PC-9 (cell line): ENCODE measurements around the gene ELL2. TPM values are rescaled to one million over a fixed set of nuclear protein-coding genes. Genes with fewer than 3 reads are reported as not detected.

Experiments
- Bru-seq: library from RNA; stranded (reverse); fragments of 400-500 nt; gene quantifications from one replicate; lab custom pipeline; 2021; lab: Mats Ljungman, UMichigan
- BruChase-seq, 2 experiments: library from RNA; stranded (reverse); fragments of 400-500 nt; gene quantifications; one replicate each; lab custom pipeline; 2021; lab: Mats Ljungman, UMichigan
- BruUV-seq: library from RNA; stranded (reverse); fragments of 400-500 nt; replicated peaks from 2 replicates; lab custom pipeline; 2021; lab: Mats Ljungman, UMichigan
- CTCF ChIA-PET: fragments of 300-600 bp; sonication (Branson Sonifier 250); formaldehyde crosslinking; loops from one replicate; lab custom pipeline; 2022; ENCODE audit warnings: antibody characterized with exemption; lab: Charles Lee
- POLR2A ChIA-PET: fragments of 300-600 bp; sonication (Branson Sonifier 250); formaldehyde crosslinking; loops from one replicate; lab custom pipeline; 2022; ENCODE audit warnings: antibody characterized with exemption; ENCODE audit not compliant: unreplicated experiment; lab: Charles Lee
- DNase-seq, 2 experiments: peaks; one replicate each; pipeline versions ENCODE4 v3.0.0 to v3.0.0-alpha.2; 2015 to 2022; ENCODE audit warnings: mixed read lengths in 1 of 2
- H2AFZ ChIP-seq: fragments of 200-600 bp; sonication (generic); 2 replicates; pipeline ENCODE4 v1.8.1; 2017; ENCODE audit warnings: antibody characterized with exemption
- H3F3A ChIP-seq: fragments of 200-600 bp; sonication (generic); 2 replicates; pipeline ENCODE4 v1.8.1; 2017; ENCODE audit warnings: antibody characterized with exemption, mild to moderate bottlenecking, low read depth; ENCODE audit not compliant: insufficient read depth
- H3K27ac ChIP-seq: fragments of 200-600 bp; sonication (generic); 2 replicates; pipeline ENCODE4 v1.6.1; 2016; ENCODE audit warnings: mixed run types
- H3K27me3 ChIP-seq: fragments of 200-600 bp; sonication (generic); 2 replicates; pipeline ENCODE4 v1.6.1; 2016; ENCODE audit warnings: low read depth, mixed run types; ENCODE audit not compliant: insufficient read depth
- H3K36me3 ChIP-seq: fragments of 200-600 bp; sonication (generic); 2 replicates; pipeline ENCODE4 v1.6.1; 2016; ENCODE audit warnings: low read depth, mixed run types
- H3K4me1 ChIP-seq: fragments of 200-600 bp; sonication (generic); replicated peaks from 2 replicates; pipeline ENCODE4 v1.6.1; 2016; ENCODE audit warnings: mixed run types; ENCODE audit not compliant: insufficient read depth
- H3K4me2 ChIP-seq: fragments of 200-600 bp; sonication (generic); 2 replicates; pipeline ENCODE4 v1.6.1; 2017; ENCODE audit warnings: mixed run types
- H3K4me3 ChIP-seq: fragments of 200-600 bp; sonication (generic); 2 replicates; pipeline ENCODE4 v1.6.1; 2016; ENCODE audit warnings: mixed run types
- H3K79me2 ChIP-seq: fragments of 200-600 bp; sonication (generic); 2 replicates; pipeline ENCODE4 v1.6.1; 2017; ENCODE audit warnings: low read depth, mixed run types
- H3K9me2 ChIP-seq: fragments of 200-600 bp; sonication (generic); 2 replicates; pipeline ENCODE4 v1.8.1; 2017; ENCODE audit warnings: mild to moderate bottlenecking; ENCODE audit not compliant: insufficient read depth
- H3K9me3 ChIP-seq: fragments of 200-600 bp; sonication (generic); 2 replicates; pipeline ENCODE4 v1.8.1; 2016; ENCODE audit warnings: low read depth; ENCODE audit not compliant: insufficient read depth
- H4K20me1 ChIP-seq: fragments of 200-600 bp; sonication (generic); 2 replicates; pipeline ENCODE4 v1.8.1; 2017; ENCODE audit not compliant: insufficient read depth
- EZH2 ChIP-seq: fragments of 200-600 bp; sonication (generic); IDR thresholded peaks from 2 replicates; pipeline ENCODE4 v1.8.0; 2017; ENCODE audit warnings: antibody characterized with exemption, low read depth
- intact Hi-C: fragments of 100-400 bp; cut with micrococcal nuclease; formaldehyde crosslinking; loops from one replicate; pipeline ENCODE4 v1.10.0; 2022; ENCODE audit not compliant: unreplicated experiment
- long read RNA-seq: library from polyadenylated mRNA; stranded (forward); transcript quantifications from one replicate; pipeline ENCODE4 v2.0.0, GENCODE V29; 2022
- total RNA-seq: library from RNA; stranded (reverse); gene quantifications from 2 replicates; pipeline ENCODE4 v1.2.3, GENCODE V29; 2021
- TF ChIP-seq, protein P1 (sequence below): fragments of 200-600 bp; sonication (generic); conservative IDR thresholded peaks from 2 replicates; pipeline ENCODE4 v1.6.1; 2017; ENCODE audit warnings: mixed run types, antibody characterized with exemption, mild to moderate bottlenecking, moderate library complexity

Gene ELL2
- total RNA-seq (25.5 and 27.6 TPM in 2 replicates), Bru-seq, nascent RNA (percentile 91 among the genes with signal in this experiment), BruChase-seq, experiment 1, labeled RNA remaining after a 2-hour chase (percentile 95 among the genes with signal in this experiment), BruChase-seq, experiment 2, labeled RNA remaining after a 6-hour chase (percentile 91 among the genes with signal in this experiment)
- long read RNA-seq, full-length matches to known transcripts, result 2 of 8 reads
- long read RNA-seq, partial matches to known transcripts, result 5 of 8 reads
- long read RNA-seq, other reads (novel, unspliced or antisense), result 1 of 8 reads

DNA sequence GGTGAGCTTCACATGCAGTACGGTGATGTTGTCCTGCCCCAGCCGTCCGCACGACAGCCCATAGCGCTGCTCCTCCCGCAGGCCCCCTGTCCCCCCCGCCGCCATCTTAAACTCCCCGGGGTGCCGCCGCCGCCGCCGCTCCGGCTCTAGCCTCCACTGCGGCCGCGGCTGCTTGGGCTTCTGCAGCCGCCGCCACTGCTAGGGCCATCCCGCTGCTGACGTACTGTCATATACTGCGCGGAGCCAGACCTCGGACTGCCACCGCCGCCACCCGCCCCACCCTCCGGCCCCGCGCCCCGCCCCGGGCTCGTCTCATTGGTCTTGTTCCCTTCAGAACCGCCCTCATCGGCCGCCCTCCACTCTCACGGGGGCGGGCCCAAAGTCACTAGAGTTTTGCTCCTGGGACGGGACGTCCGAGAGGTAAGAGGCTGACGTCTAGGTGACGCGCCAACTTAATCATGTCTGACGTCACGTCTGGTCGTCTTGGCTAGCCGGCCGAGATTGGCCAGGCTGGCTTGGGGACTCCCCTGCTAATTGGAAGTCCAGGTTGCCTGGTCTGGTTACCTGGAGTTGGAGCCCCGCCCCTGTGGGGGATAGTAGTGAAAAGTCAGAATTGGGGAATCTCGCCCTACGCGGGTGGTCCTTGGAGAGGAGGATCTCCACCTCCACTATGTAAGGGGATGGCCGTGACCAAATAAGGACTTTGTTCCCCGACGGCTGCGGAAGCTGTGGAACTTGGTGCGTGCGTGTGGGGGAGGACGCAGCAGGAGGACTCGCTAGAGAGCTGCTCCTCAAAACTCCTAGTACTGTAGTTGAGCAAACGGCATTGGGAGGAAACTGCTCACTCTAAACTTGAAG, at the start of gene ELL2:
ELL2 (minus strand) TSS at position 235 of the 858 bp plus-strand sequence; CDS start at position 105, 130 bp downstream.
- Histone ChIP-seq H3K27ac (peak within 1 kb of the TSS; percentile 76), H3K79me2 (peaks cover 42% of the 10 kb centered on the region), H3K9me2 (no peaks in the 10 kb centered on the region), H3F3A (peaks cover 8% of the 10 kb centered on the region), H3K9me3 (no peaks in the 10 kb centered on the region), H3K4me1 (peaks cover 57% of the 10 kb centered on the region), H3K27me3 (no peaks in the 10 kb centered on the region), H3K4me3 (peak within 1 kb of the TSS; percentile 65), H4K20me1 (peaks cover 8% of the 10 kb centered on the region; the same call in 1 of the 2 replicates), H3K4me2 (peak within 1 kb of the TSS; percentile 90), H2AFZ (peak within 1 kb of the TSS; percentile 87), H3K36me3 (no peaks in the 10 kb centered on the region)
- POLR2A ChIA-PET, result interaction anchor here (0.7 kb wide), 1 partner anchor 119 kb away, joined by 3 read pairs; no protein-coding TSS in a partner anchor
- CTCF ChIA-PET, result interaction anchor here (0.7 kb wide), 2 partner anchors 25 to 374 kb away, joined by 3 read pairs; no protein-coding TSS in a partner anchor
- DNase-seq, result peak; percentile 98
- intact Hi-C loops, result loop anchor here (1.0 to 10.0 kb wide), 7 partner anchors 80 to 374 kb away; partner anchors contain the start of gene RFESD
- no TSS peak for BruUV-seq
- TF ChIP-seq EZH2, result no peak
- TF ChIP-seq, protein P1, sequence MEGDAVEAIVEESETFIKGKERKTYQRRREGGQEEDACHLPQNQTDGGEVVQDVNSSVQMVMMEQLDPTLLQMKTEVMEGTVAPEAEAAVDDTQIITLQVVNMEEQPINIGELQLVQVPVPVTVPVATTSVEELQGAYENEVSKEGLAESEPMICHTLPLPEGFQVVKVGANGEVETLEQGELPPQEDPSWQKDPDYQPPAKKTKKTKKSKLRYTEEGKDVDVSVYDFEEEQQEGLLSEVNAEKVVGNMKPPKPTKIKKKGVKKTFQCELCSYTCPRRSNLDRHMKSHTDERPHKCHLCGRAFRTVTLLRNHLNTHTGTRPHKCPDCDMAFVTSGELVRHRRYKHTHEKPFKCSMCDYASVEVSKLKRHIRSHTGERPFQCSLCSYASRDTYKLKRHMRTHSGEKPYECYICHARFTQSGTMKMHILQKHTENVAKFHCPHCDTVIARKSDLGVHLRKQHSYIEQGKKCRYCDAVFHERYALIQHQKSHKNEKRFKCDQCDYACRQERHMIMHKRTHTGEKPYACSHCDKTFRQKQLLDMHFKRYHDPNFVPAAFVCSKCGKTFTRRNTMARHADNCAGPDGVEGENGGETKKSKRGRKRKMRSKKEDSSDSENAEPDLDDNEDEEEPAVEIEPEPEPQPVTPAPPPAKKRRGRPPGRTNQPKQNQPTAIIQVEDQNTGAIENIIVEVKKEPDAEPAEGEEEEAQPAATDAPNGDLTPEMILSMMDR, result no peak

DNA sequence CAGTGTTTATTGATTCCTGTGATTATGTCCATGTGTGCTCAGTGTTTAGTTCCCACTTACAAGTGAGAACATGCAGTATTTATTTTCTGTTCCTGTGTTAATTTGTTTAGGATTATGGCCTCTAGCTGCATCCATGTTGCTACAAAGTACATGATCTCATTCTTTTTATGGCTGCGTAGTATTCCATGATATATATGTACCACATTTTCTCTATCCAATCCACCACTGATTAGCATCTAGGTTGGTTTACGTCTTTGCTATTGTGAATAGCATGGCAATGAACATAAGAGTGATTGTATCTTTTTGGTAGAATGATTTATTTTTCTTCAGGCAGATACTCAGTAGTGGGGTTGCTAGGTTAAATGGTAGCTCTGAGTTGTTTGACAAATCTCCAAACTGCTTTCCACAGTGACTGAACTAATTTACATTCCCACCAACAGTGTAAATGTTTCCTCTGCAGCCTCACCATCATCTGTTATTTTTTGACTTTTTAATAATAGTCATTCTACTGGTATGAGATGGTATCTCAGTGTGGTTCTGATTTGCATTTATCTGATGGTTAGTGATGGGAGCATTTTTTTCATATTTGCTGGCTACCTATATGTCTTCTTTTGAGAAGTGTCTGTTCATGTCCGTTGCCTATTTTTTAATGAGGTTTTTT, 47.5 kb upstream of the ELL2 start:
- Histone ChIP-seq H4K20me1 (no peaks in the 10 kb centered on the region; the same call in 1 of the 2 replicates), H3K9me2 (no peaks in the 10 kb centered on the region), H3K79me2 (no peaks in the 10 kb centered on the region), H3K4me3 (no peak overlapping the region), H3K36me3 (no peaks in the 10 kb centered on the region), H3K27me3 (no peaks in the 10 kb centered on the region), H3K4me1 (no peaks in the 10 kb centered on the region), H3K27ac (no peak overlapping the region), H3F3A (no peaks in the 10 kb centered on the region), H3K4me2 (no peak overlapping the region), H3K9me3 (peaks cover 7% of the 10 kb centered on the region), H2AFZ (no peak overlapping the region)
- intact Hi-C loops, result no loop called here
- TF ChIP-seq, protein P1, result no peak
- ChIA-PET CTCF (no interaction called here), POLR2A (no interaction called here)
- no TSS peak for BruUV-seq
- DNase-seq, result no peak

DNA sequence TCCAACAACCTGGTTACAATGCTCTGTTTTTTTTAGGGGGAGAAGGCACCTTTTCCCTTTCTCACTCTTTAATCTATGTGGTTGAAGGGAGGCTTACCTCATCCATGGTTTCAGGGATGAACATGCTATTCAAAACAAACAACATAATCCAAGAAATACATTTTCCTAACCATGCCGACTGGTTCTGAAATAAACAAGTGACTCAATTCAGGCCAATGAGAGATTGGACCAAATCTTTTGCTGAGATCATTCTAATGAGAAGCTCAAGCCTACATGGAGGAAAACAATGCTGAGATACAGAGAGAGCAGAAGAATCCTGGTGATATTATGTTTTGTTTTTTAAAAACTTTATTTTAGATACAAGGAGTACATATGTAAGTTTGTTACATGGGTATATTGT, 46.8 kb upstream of the ELL2 start:
- POLR2A ChIA-PET, result no interaction called here
- intact Hi-C loops, result no loop called here
- Histone ChIP-seq H2AFZ (no peak overlapping the region), H3K9me2 (no peaks in the 10 kb centered on the region), H3K4me2 (no peak overlapping the region), H3F3A (no peaks in the 10 kb centered on the region), H3K4me1 (no peaks in the 10 kb centered on the region), H3K36me3 (no peaks in the 10 kb centered on the region), H3K27ac (no peak overlapping the region), H4K20me1 (no peaks in the 10 kb centered on the region; the same call in 1 of the 2 replicates), H3K9me3 (peaks cover 9% of the 10 kb centered on the region), H3K79me2 (no peaks in the 10 kb centered on the region), H3K27me3 (no peaks in the 10 kb centered on the region), H3K4me3 (no peak overlapping the region)
- CTCF ChIA-PET, result no interaction called here
- no TSS peak for BruUV-seq
- TF ChIP-seq, protein P1, result no peak
- no peak for TF ChIP-seq EZH2
- DNase-seq, result no peak
